ENCODE measurements around the gene NPAS3.

Gene NPAS3

DNA sequence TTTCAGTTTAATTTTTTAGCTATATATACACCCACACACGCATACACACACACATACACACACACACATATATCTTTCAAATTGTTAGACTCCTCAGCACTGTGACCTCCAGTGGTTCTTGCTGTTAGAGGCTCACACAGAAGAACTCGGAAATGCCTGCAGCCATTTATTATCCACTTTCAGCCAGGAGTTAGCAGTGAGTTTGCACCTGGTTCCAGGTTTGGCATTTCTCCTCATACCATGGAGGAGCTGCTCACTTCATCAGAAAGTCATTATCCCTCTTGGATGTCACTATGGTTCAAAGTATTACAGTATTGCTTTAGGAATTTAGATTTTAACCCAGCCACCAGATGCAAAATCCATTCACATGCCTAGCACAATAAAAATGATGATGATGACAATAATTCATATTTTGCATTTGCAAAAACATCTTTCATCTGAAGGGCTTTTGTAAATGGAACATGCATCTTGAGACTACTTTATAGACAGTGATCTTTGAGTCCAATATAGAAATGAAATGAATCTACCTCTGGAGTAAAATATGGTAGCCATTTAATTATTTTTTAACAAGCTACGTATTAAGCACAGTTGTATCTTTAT lies 42.3 kb downstream of the NPAS3 start:
- TF ChIP-seq CTCF (IDR thresholded peaks at IDR 0.05; ENCODE audit: insufficient read depth, low read length) (no peak), GABPA (IDR thresholded peaks at IDR 0.05; ENCODE audit: low read depth) (no peak), POLR2AphosphoS5 (IDR thresholded peaks at IDR 0.05; ENCODE audit: low read depth) (no peak), SPI1 (IDR thresholded peaks at IDR 0.05; ENCODE audit: borderline replicate concordance, low read depth) (no peak)
- TF ChIP-seq, protein P1, sequence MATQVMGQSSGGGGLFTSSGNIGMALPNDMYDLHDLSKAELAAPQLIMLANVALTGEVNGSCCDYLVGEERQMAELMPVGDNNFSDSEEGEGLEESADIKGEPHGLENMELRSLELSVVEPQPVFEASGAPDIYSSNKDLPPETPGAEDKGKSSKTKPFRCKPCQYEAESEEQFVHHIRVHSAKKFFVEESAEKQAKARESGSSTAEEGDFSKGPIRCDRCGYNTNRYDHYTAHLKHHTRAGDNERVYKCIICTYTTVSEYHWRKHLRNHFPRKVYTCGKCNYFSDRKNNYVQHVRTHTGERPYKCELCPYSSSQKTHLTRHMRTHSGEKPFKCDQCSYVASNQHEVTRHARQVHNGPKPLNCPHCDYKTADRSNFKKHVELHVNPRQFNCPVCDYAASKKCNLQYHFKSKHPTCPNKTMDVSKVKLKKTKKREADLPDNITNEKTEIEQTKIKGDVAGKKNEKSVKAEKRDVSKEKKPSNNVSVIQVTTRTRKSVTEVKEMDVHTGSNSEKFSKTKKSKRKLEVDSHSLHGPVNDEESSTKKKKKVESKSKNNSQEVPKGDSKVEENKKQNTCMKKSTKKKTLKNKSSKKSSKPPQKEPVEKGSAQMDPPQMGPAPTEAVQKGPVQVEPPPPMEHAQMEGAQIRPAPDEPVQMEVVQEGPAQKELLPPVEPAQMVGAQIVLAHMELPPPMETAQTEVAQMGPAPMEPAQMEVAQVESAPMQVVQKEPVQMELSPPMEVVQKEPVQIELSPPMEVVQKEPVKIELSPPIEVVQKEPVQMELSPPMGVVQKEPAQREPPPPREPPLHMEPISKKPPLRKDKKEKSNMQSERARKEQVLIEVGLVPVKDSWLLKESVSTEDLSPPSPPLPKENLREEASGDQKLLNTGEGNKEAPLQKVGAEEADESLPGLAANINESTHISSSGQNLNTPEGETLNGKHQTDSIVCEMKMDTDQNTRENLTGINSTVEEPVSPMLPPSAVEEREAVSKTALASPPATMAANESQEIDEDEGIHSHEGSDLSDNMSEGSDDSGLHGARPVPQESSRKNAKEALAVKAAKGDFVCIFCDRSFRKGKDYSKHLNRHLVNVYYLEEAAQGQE (IDR thresholded peaks at IDR 0.05; ENCODE audit: insufficient replicate concordance, low read depth): no peak
- H3K4me3 ChIP-seq (replicated peaks; ENCODE audit: insufficient read depth, low read length): no peak overlapping the region
- no peak overlapping the region for H3K27ac ChIP-seq (replicated peaks)
- DNase-seq (ENCODE audit: low read depth in 1 of 2, low spot score in 1 of 2): no peak
- no peaks in the 10 kb centered on the region for H3K27me3 ChIP-seq (ENCODE audit: insufficient read depth, poor library complexity, severe bottlenecking)

- no peak for DNase-seq (ENCODE audit: low read depth in 1 of 2, low spot score in 1 of 2)
- H3K27me3 ChIP-seq (ENCODE audit: insufficient read depth, poor library complexity, severe bottlenecking): no peaks in the 10 kb centered on the region
- TF ChIP-seq CTCF (IDR thresholded peaks at IDR 0.05; ENCODE audit: insufficient read depth, low read length): no peak
- no peak for TF ChIP-seq POLR2AphosphoS5 (IDR thresholded peaks at IDR 0.05; ENCODE audit: low read depth)
- TF ChIP-seq, protein P1 (IDR thresholded peaks at IDR 0.05; ENCODE audit: insufficient replicate concordance, low read depth): no peak
- TF ChIP-seq SPI1 (IDR thresholded peaks at IDR 0.05; ENCODE audit: borderline replicate concordance, low read depth): no peak
- TF ChIP-seq GABPA (IDR thresholded peaks at IDR 0.05; ENCODE audit: low read depth): no peak
- H3K4me3 ChIP-seq (replicated peaks; ENCODE audit: insufficient read depth, low read length): no peak overlapping the region
- H3K27ac ChIP-seq (replicated peaks): no peak overlapping the region
Measured at GRCh38 chr14:32984241-32984930, 45.7 kb downstream of the NPAS3 start.

DNA sequence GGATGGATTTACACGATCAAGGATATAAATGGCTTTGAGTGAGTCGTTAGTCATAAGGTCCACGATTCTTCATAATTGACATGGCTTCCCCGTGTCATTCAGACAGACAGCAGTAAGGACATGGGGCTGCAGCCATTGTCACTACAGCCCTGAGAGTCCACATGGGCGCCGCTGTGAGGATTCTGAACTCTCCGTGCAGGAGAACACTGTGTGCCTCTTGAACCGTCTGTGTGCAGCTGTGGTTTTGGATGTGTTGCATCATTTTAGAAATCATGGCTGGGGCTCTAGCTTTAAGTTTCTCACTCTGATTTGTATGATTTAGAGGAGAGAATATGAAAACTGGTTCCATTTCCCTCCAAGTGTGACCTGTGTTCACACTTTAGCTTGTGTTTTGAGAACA lies 47.2 kb downstream of the NPAS3 start:
- no peak overlapping the region for H3K4me3 ChIP-seq (replicated peaks; ENCODE audit: insufficient read depth, low read length)
- H3K27ac ChIP-seq (replicated peaks): no peak overlapping the region
- no peak for DNase-seq (ENCODE audit: low read depth in 1 of 2, low spot score in 1 of 2)
- TF ChIP-seq, protein P1 (IDR thresholded peaks at IDR 0.05; ENCODE audit: insufficient replicate concordance, low read depth): no peak
- TF ChIP-seq CTCF (IDR thresholded peaks at IDR 0.05; ENCODE audit: insufficient read depth, low read length): no peak
- no peak for TF ChIP-seq POLR2AphosphoS5 (IDR thresholded peaks at IDR 0.05; ENCODE audit: low read depth)
- TF ChIP-seq GABPA (IDR thresholded peaks at IDR 0.05; ENCODE audit: low read depth): no peak
- TF ChIP-seq SPI1 (IDR thresholded peaks at IDR 0.05; ENCODE audit: borderline replicate concordance, low read depth): no peak
- H3K27me3 ChIP-seq (ENCODE audit: insufficient read depth, poor library complexity, severe bottlenecking): no peaks in the 10 kb centered on the region

Data from HL-60 (cell line).